HEK293T (cell line): ENCODE data around the gene HTR3C.

Experiments
- CTCF ChIA-PET: fragments of 350-600 bp; formaldehyde crosslinking; extraction: SDS; loops from one replicate; lab custom pipeline; 2021; ENCODE audit warnings: antibody characterized with exemption, inconsistent platforms; lab: Yijun Ruan, JAX
- POLR2A ChIA-PET: fragments of 350-600 bp; formaldehyde crosslinking; extraction: SDS; loops from one replicate; lab custom pipeline; 2020; ENCODE audit warnings: antibody characterized with exemption, inconsistent platforms; lab: Yijun Ruan, JAX
- DNase-seq: peaks from one replicate; pipeline ENCODE4 v3.0.0; 2012; ENCODE audit warnings: mixed read lengths; ENCODE audit errors: extremely low spot score
- ARNT ChIP-seq: fragments of 450-650 bp; IDR thresholded peaks from 2 replicates; pipeline ENCODE4 v1.6.1; 2017; ENCODE audit warnings: mild to moderate bottlenecking
- BHLHE40 ChIP-seq: fragments of 450-650 bp; IDR thresholded peaks from 2 replicates; pipeline ENCODE4 v1.6.1; 2016; ENCODE audit warnings: mild to moderate bottlenecking, moderate library complexity, borderline replicate concordance
- CTBP1 ChIP-seq: fragments of 450-650 bp; IDR thresholded peaks from 2 replicates; pipeline ENCODE4 v1.6.1; 2016; ENCODE audit warnings: borderline replicate concordance
- ELF4 ChIP-seq: fragments of 450-650 bp; IDR thresholded peaks from 2 replicates; pipeline ENCODE4 v1.6.1; 2017; ENCODE audit warnings: antibody characterized with exemption
- FOXA1 ChIP-seq: fragments of 450-650 bp; IDR thresholded peaks from 2 replicates; pipeline ENCODE4 v1.6.1; 2016; ENCODE audit warnings: mild to moderate bottlenecking
- FOXK2 ChIP-seq: fragments of 450-650 bp; IDR thresholded peaks from 2 replicates; pipeline ENCODE4 v1.6.1; 2016; ENCODE audit warnings: mild to moderate bottlenecking
- FOXM1 ChIP-seq: fragments of 450-650 bp; IDR thresholded peaks from 2 replicates; pipeline ENCODE4 v1.6.1; 2017; ENCODE audit warnings: mild to moderate bottlenecking, borderline replicate concordance
- HDGF ChIP-seq: fragments of 450-650 bp; IDR thresholded peaks from 2 replicates; pipeline ENCODE4 v1.6.1; 2017; ENCODE audit warnings: antibody characterized with exemption, borderline replicate concordance
- L3MBTL2 ChIP-seq: fragments of 450-650 bp; conservative IDR thresholded peaks from 2 replicates; pipeline ENCODE4 v1.6.1; 2016; ENCODE audit warnings: mild to moderate bottlenecking
- LEF1 ChIP-seq: fragments of 450-650 bp; IDR thresholded peaks from 2 replicates; pipeline ENCODE4 v1.6.1; 2017; ENCODE audit warnings: mild to moderate bottlenecking, borderline replicate concordance
- NFRKB ChIP-seq: fragments of 450-650 bp; IDR thresholded peaks from 2 replicates; pipeline ENCODE4 v1.6.1; 2016; ENCODE audit warnings: mild to moderate bottlenecking, moderate library complexity
- PKNOX1 ChIP-seq: fragments of 450-650 bp; IDR thresholded peaks from 2 replicates; pipeline ENCODE4 v1.6.1; 2016
- SP1 ChIP-seq: fragments of 450-650 bp; IDR thresholded peaks from 2 replicates; pipeline ENCODE4 v1.6.1; 2017
- SUZ12 ChIP-seq: fragments of 450-650 bp; IDR thresholded peaks from 2 replicates; pipeline ENCODE4 v1.6.1; 2016; ENCODE audit warnings: mild to moderate bottlenecking
- TARDBP ChIP-seq: fragments of 450-650 bp; IDR thresholded peaks from 2 replicates; pipeline ENCODE4 v1.6.1; 2016
- ZNF384 ChIP-seq: fragments of 450-650 bp; IDR thresholded peaks from 2 replicates; pipeline ENCODE4 v1.6.1; 2016

The HTR3C gene

GRCh38 chr3:184042617-184043016 lies 10.2 kb upstream of the HTR3C start:
- CTCF ChIA-PET, result no interaction called here
- TF ChIP-seq FOXK2 (no peak), FOXM1 (no peak), SP1 (no peak), HDGF (no peak), ZNF384 (no peak), L3MBTL2 (no peak), NFRKB (no peak), SUZ12 (no peak), ELF4 (no peak)

GRCh38 chr3:184045995-184046394 lies 6.9 kb upstream of the HTR3C start:
- no peak for TF ChIP-seq ARNT
- ChIA-PET CTCF (no interaction called here), POLR2A (no interaction called here)
- no peak for DNase-seq

More at GRCh38 chr3:184042617-184043016, 10.2 kb upstream of the HTR3C start:
- DNase-seq, result no peak
- POLR2A ChIA-PET, result no interaction called here

- POLR2A ChIA-PET, result no interaction called here
- no peak for TF ChIP-seq SP1
- TF ChIP-seq LEF1, result no peak
- TF ChIP-seq BHLHE40, result no peak
- TF ChIP-seq TARDBP, result no peak
- no peak for TF ChIP-seq ZNF384
- no peak for TF ChIP-seq CTBP1
- TF ChIP-seq NFRKB, result no peak
- no peak for TF ChIP-seq FOXK2
- no peak for TF ChIP-seq L3MBTL2
- TF ChIP-seq FOXA1, result no peak
- no peak for TF ChIP-seq FOXM1
- no peak for TF ChIP-seq ARNT
- no peak for TF ChIP-seq SUZ12
- no peak for TF ChIP-seq PKNOX1
- no peak for TF ChIP-seq ELF4
- TF ChIP-seq HDGF, result no peak
- CTCF ChIA-PET, result no interaction called here
- no peak for DNase-seq
Observed at GRCh38 chr3:184050217-184050847, 2.5 kb upstream of the HTR3C start.

- TF ChIP-seq FOXK2, result no peak
- no peak for TF ChIP-seq ARNT
- no peak for TF ChIP-seq SUZ12
- TF ChIP-seq ELF4, result no peak
- no peak for TF ChIP-seq HDGF
- TF ChIP-seq LEF1, result no peak
- no peak for TF ChIP-seq FOXA1
- TF ChIP-seq TARDBP, result no peak
- no peak for TF ChIP-seq CTBP1
- TF ChIP-seq SP1, result no peak
- no peak for TF ChIP-seq FOXM1
- TF ChIP-seq NFRKB, result no peak
- TF ChIP-seq BHLHE40, result no peak
- no peak for TF ChIP-seq PKNOX1
- CTCF ChIA-PET, result no interaction called here
- POLR2A ChIA-PET, result no interaction called here
- DNase-seq, result no peak
Observed at GRCh38 chr3:184058029-184058428, 5.2 kb downstream of the HTR3C start.

GRCh38 chr3:184059424-184059823 lies 6.6 kb downstream of the HTR3C start:
- ChIA-PET POLR2A (no interaction called here), CTCF (no interaction called here)
- TF ChIP-seq SP1, result no peak
- DNase-seq, result no peak

GRCh38 chr3:184062637-184063036 lies 9.8 kb downstream of the HTR3C start:
- CTCF ChIA-PET, result no interaction called here
- no peak for DNase-seq
- POLR2A ChIA-PET, result no interaction called here
- TF ChIP-seq HDGF (no peak), ZNF384 (no peak), PKNOX1 (no peak), FOXA1 (no peak), TARDBP (no peak), FOXM1 (no peak), ARNT (no peak)

GRCh38 chr3:184066211-184066610 lies 13.4 kb downstream of the HTR3C start:
- ChIA-PET CTCF (interaction anchor here (0.7 kb wide), 1 partner anchor 1305 kb away, joined by 3 read pairs; no protein-coding TSS in a partner anchor), POLR2A (no interaction called here)
- TF ChIP-seq TARDBP, result no peak
- TF ChIP-seq BHLHE40, result no peak
- TF ChIP-seq ZNF384, result no peak
- TF ChIP-seq FOXM1, result no peak

More at GRCh38 chr3:184066211-184066610, 13.4 kb downstream of the HTR3C start:
- DNase-seq, result no peak
